HG03460 (cell line): ENCODE measurements around the gene F11.
"Not testable (repeated sequence)": the region's sequence is repeated elsewhere in the genome, so short reads cannot be mapped to it uniquely, and the experiment has no call there.

ENCODE experiments used
- ATAC-seq: cut with Tn5 transposase; IDR thresholded peaks from one replicate; pipeline ENCODE4 v1.9.1; 2021; ENCODE audit not compliant: unreplicated experiment

Gene F11

GRCh38 chr4:186265683-186266652 lies at the start of gene F11:
Gene F11 (plus strand): TSS chr4:186266189. CDS start chr4:186267137, 948 bp downstream.
- no peak for ATAC-seq

GRCh38 chr4:186216465-186217024 lies 49.4 kb upstream of the F11 start:
- no peak for ATAC-seq

- no peak for ATAC-seq
These were observed 48.2 kb upstream of the F11 start for GRCh38 chr4:186217733-186218293.

- ATAC-seq = no peak
These were observed 44.4 kb upstream of the F11 start for GRCh38 chr4:186221624-186222023.

GRCh38 chr4:186225848-186226247 lies 40.1 kb upstream of the F11 start:
- no peak for ATAC-seq

GRCh38 chr4:186226521-186227189 lies 39.3 kb upstream of the F11 start:
- ATAC-seq = no peak

GRCh38 chr4:186227221-186227620 lies 38.8 kb upstream of the F11 start, which contains the start of gene KLKB1:
Gene KLKB1 (plus strand): TSS chr4:186227507. CDS start chr4:186228196, 689 bp downstream.
- ATAC-seq = no peak

- no peak for ATAC-seq
These were observed 38.1 kb upstream of the F11 start for GRCh38 chr4:186227744-186228513.

GRCh38 chr4:186228514-186228894 lies 37.5 kb upstream of the F11 start:
- no peak for ATAC-seq

- ATAC-seq = no peak
These were observed 31.6 kb upstream of the F11 start for GRCh38 chr4:186234367-186234766.

GRCh38 chr4:186236126-186236525 lies 29.9 kb upstream of the F11 start:
- no peak for ATAC-seq

- ATAC-seq = no peak
These were observed 25.5 kb upstream of the F11 start for GRCh38 chr4:186240452-186240847.

- no peak for ATAC-seq
These were observed 25.0 kb upstream of the F11 start for GRCh38 chr4:186240848-186241491.

- no peak for ATAC-seq
These were observed 24.4 kb upstream of the F11 start for GRCh38 chr4:186241616-186242015.

GRCh38 chr4:186242031-186242430 lies 24.0 kb upstream of the F11 start:
- ATAC-seq = not testable (repeated sequence)

- ATAC-seq = no peak
These were observed 22.7 kb upstream of the F11 start for GRCh38 chr4:186243331-186243730.

- no peak for ATAC-seq
These were observed 21.2 kb upstream of the F11 start for GRCh38 chr4:186244835-186245234.

- not testable (repeated sequence) for ATAC-seq
These were observed 18.8 kb upstream of the F11 start for GRCh38 chr4:186247062-186247752.

- no peak for ATAC-seq
These were observed 17.3 kb upstream of the F11 start for GRCh38 chr4:186248643-186249042.
